Ascending aorta (tissue), 2 donors: Measurements from ENCODE around the gene SOX30. TPM values are rescaled to one million over a fixed set of nuclear protein-coding genes. Genes with fewer than 3 reads are reported as not detected.
"Not testable (repeated sequence)": the region's sequence is repeated elsewhere in the genome, so short reads cannot be mapped to it uniquely, and the experiment has no call there.

ENCODE experiments used
- DNase-seq, 2 donors: peaks; one replicate each; pipeline ENCODE4 v3.0.0-alpha.2; 2019; ENCODE audit warnings: low spot score in 2 of 2
- H3K27ac ChIP-seq, 2 donors: fragments of 200-600 bp; sonication (generic); one replicate each; pipeline ENCODE4 v1.5.1; 2016 to 2017; ENCODE audit warnings: mild to moderate bottlenecking in 1 of 2
- H3K27me3 ChIP-seq: fragments of 200-600 bp; sonication (generic); one replicate; pipeline ENCODE4 v1.5.1; 2017
- H3K36me3 ChIP-seq, 2 donors: fragments of 200-600 bp; sonication (generic); one replicate each; pipeline ENCODE4 v1.5.1; 2016
- H3K4me1 ChIP-seq, 2 donors: fragments of 200-600 bp; sonication (generic); one replicate each; pipeline ENCODE4 v1.5.1; 2016 to 2017; ENCODE audit warnings: mild to moderate bottlenecking in 1 of 2
- H3K4me3 ChIP-seq, 2 donors: fragments of 200-600 bp; sonication (generic); one replicate each; pipeline ENCODE4 v1.5.1; 2016 to 2017; ENCODE audit warnings: mild to moderate bottlenecking in 1 of 2
- H3K9me3 ChIP-seq, 2 donors: fragments of 200-600 bp; sonication (generic); one replicate each; pipeline ENCODE4 v1.5.1; 2016
- CTCF ChIP-seq, 3 experiments: fragments of 200-600 bp in 2 of 3; fragments of 450-650 bp in 1 of 3; sonication (generic) in 2 of 3; IDR thresholded peaks; one replicate each; pipeline ENCODE4 v1.5.1; 2016 to 2019; ENCODE audit warnings: antibody characterized with exemption in 3 of 3, mild to moderate bottlenecking in 1 of 3, moderate library complexity in 1 of 3
- intact Hi-C: fragments of 100-400 bp; cut with DNase I; formaldehyde crosslinking; loops from one replicate; pipeline ENCODE4 v1.15.1; 2023
- total RNA-seq: library from RNA; depleted of rRNA; stranded (reverse); fragments of >200 nt; gene quantifications from one replicate; pipeline ENCODE4 v1.1.0, GENCODE V29; 2016

SOX30 gene
- total RNA-seq, 1 donor from 2014 or later, result not detected

DNA sequence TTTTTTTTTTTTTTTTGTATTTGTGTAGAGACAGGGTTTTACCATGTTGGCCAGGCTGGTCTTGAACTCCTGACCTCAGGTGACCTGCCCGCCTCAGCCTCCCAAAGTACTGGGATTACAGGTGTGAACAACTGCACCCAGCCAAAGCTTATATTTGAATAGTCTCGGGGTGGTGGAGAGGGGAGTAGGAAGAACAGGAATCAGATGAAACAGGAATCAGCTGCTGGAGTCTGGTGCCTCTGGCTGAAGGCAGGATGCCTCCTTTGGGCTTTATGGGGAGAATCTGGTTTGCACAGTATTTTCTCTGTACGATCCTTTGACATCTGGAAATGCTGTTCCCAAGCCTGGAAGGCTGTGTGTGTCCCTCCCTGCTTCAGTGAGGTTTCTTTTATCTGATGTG, 30.0 kb upstream of the SOX30 start:
- no peaks in the 10 kb centered on the region for H3K9me3 ChIP-seq
- no peaks in the 10 kb centered on the region for H3K27me3 ChIP-seq
- TF ChIP-seq CTCF (IDR thresholded peaks at IDR 0.05), result no peak
- DNase-seq, result no peak
- no peaks in the 10 kb centered on the region for H3K4me1 ChIP-seq
- H3K36me3 ChIP-seq, result no peaks in the 10 kb centered on the region
- no peak overlapping the region for H3K27ac ChIP-seq
- intact Hi-C loops, result no loop called here
- no peak overlapping the region for H3K4me3 ChIP-seq

- intact Hi-C loops, result no loop called here
- Histone ChIP-seq H3K27ac (no peak overlapping the region), H3K27me3 (no peaks in the 10 kb centered on the region)
Measured at GRCh38 chr5:157681048-157681447, 28.8 kb upstream of the SOX30 start.

DNA sequence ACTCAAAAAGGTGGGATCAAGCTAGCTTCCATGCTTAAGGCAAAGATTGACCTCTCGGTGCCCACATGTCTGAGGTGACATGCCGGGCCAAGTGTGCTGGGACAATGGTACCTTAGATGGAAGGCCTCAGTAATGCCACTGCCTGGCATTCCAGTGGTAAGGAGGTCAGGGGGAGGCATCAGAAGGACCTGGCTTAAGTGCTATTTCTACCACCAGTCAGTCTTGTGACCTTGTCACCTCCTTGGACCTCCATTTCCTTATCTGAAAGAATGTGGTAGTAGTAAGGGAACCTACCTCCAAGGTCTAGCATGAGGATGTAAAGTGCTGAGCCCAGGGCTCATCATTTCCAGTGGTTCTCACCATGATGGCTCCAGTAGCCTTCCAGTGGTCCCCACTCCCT, 28.0 kb upstream of the SOX30 start:
- H3K9me3 ChIP-seq, result no peaks in the 10 kb centered on the region
- no peak for DNase-seq
- H3K27me3 ChIP-seq, result no peaks in the 10 kb centered on the region
- no peaks in the 10 kb centered on the region for H3K36me3 ChIP-seq
- no peaks in the 10 kb centered on the region for H3K4me1 ChIP-seq
- TF ChIP-seq CTCF (IDR thresholded peaks at IDR 0.05), result no peak
- intact Hi-C loops, result no loop called here
- H3K4me3 ChIP-seq, result no peak overlapping the region
- H3K27ac ChIP-seq, result no peak overlapping the region

More at GRCh38 chr5:157681048-157681447, 28.8 kb upstream of the SOX30 start:
- H3K36me3 ChIP-seq, result no peaks in the 10 kb centered on the region
- no peak overlapping the region for H3K4me3 ChIP-seq
- no peak for TF ChIP-seq CTCF (IDR thresholded peaks at IDR 0.05)
- H3K4me1 ChIP-seq, result no peaks in the 10 kb centered on the region
- DNase-seq, result no peak
- H3K9me3 ChIP-seq, result no peaks in the 10 kb centered on the region

DNA sequence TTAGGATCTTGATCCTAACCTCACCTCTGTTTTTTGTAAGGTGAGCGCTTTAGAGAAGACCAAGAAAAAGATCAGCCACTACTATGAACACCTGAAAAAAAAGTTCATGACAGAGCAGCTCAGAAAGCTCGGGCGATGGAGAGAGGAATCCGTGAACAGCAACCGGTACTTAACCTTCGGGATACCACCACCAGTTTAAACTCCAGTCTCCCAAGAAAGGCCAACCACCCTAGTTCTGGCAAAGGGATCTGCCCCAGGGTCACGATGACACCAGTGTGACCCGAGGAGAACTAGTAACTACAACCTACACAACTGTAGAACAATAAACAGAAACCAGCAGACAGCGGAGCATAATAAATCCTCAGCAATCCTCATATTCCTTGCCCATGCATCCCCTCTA, 27.6 kb upstream of the SOX30 start:
- Histone ChIP-seq H3K4me3 (no peak overlapping the region), H3K4me1 (no peaks in the 10 kb centered on the region), H3K9me3 (no peaks in the 10 kb centered on the region), H3K36me3 (no peaks in the 10 kb centered on the region), H3K27ac (no peak overlapping the region), H3K27me3 (no peaks in the 10 kb centered on the region)
- intact Hi-C loops, result no loop called here
- DNase-seq, result no peak
- TF ChIP-seq CTCF (IDR thresholded peaks at IDR 0.05), result no peak

GRCh38 chr5:157677931-157678330, 25.7 kb upstream of the SOX30 start:
- TF ChIP-seq CTCF (IDR thresholded peaks at IDR 0.05), result no peak
- Histone ChIP-seq H3K36me3 (no peaks in the 10 kb centered on the region), H3K9me3 (no peaks in the 10 kb centered on the region), H3K4me3 (no peak overlapping the region), H3K4me1 (no peaks in the 10 kb centered on the region), H3K27me3 (no peaks in the 10 kb centered on the region), H3K27ac (no peak overlapping the region)
- DNase-seq, result no peak
- intact Hi-C loops, result no loop called here

DNA sequence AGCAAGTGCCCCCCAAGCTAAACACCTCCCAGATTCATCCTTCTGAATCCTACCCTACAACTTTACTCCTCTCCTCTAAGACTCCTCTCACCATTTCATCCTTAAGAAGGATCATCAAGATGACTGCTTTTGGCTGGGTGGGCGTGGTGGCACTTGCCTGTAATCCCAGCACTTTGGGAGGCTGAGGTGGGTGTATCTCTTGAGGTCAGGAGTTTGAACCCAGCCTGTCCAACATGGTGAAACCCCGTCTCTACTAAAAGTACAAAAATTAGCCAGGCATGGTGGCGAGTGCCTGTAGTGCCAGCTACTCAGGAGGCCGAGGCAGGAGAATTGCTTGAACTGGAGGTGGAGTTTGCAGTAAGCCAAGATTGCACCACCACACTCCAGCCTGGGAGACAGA, 22.1 kb upstream of the SOX30 start:
- H3K4me1 ChIP-seq, result peaks cover 0 to 13% of the 10 kb centered on the region in 2 donors
- H3K4me3 ChIP-seq, H3K27me3 ChIP-seq, DNase-seq, H3K9me3 ChIP-seq, H3K36me3 ChIP-seq, H3K27ac ChIP-seq, intact Hi-C loops: not testable (repeated sequence)
